ENCODE data around the gene MICALL1.

The MICALL1 gene

DNA sequence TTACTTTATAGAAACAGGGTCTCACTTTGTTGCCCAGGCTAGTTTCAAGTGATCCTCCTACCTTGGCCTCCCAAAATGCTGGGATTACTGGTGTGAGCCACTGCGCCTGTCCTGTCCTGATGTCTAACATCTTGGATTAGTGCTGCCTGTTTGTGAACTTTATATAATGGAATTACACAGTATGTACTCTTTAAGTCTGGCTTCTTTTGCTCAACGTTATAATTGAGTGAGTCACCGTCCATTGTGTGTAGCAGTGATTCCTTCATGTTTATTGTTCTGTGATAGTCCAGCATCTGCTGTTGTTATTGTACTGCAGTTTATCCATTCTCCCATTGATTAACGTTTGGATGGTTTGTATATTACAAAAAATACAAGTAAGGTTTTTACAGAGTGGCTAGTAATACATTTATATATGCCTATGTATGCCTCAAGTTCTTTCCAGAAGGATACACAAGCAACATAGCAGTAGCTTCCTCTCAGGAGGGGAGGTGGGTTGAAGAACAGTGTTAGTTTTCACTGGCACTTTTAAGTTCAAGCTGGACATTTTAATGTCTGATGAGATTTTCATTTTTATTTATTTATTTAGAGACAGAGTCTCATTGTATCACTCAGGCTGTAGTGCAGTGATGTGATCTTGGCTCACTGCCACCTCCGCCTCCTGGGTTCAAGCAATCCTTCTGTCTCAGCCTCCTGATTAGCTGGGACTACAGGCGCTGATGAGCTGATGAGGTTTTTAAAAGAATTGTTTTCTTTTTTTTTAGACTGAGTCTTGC is 25.2 kb upstream of the MICALL1 start:
- no peak overlapping the region for H3K4me3 ChIP-seq (ENCODE audit: low read depth, low read length)
- TF ChIP-seq, protein P1, sequence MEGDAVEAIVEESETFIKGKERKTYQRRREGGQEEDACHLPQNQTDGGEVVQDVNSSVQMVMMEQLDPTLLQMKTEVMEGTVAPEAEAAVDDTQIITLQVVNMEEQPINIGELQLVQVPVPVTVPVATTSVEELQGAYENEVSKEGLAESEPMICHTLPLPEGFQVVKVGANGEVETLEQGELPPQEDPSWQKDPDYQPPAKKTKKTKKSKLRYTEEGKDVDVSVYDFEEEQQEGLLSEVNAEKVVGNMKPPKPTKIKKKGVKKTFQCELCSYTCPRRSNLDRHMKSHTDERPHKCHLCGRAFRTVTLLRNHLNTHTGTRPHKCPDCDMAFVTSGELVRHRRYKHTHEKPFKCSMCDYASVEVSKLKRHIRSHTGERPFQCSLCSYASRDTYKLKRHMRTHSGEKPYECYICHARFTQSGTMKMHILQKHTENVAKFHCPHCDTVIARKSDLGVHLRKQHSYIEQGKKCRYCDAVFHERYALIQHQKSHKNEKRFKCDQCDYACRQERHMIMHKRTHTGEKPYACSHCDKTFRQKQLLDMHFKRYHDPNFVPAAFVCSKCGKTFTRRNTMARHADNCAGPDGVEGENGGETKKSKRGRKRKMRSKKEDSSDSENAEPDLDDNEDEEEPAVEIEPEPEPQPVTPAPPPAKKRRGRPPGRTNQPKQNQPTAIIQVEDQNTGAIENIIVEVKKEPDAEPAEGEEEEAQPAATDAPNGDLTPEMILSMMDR (IDR thresholded peaks at IDR 0.05; ENCODE audit: low read depth, low read length), result no peak

DNA sequence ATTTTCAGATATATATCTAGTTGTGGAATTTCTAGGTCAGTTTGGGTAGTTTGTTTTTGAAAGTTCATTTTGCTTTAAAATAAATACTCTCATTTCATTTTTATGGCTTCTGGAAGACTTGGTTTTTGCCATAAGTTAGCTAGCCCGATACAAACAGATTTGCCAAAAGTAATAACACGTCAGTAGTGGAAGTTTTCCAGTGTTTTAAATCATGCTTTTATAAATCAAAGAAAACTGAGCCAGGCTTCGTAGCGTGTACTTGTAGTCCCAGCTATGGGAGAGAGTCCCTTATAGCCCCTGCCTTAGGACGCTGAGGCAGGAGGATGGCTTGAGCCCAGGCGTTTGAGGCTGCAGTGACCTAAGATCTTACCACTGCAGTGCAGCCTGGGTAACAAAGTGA is 21.7 kb upstream of the MICALL1 start:
- H3K4me3 ChIP-seq (ENCODE audit: low read depth, low read length), result no peak overlapping the region
- TF ChIP-seq, protein P1 (IDR thresholded peaks at IDR 0.05; ENCODE audit: low read depth, low read length), result no peak

DNA sequence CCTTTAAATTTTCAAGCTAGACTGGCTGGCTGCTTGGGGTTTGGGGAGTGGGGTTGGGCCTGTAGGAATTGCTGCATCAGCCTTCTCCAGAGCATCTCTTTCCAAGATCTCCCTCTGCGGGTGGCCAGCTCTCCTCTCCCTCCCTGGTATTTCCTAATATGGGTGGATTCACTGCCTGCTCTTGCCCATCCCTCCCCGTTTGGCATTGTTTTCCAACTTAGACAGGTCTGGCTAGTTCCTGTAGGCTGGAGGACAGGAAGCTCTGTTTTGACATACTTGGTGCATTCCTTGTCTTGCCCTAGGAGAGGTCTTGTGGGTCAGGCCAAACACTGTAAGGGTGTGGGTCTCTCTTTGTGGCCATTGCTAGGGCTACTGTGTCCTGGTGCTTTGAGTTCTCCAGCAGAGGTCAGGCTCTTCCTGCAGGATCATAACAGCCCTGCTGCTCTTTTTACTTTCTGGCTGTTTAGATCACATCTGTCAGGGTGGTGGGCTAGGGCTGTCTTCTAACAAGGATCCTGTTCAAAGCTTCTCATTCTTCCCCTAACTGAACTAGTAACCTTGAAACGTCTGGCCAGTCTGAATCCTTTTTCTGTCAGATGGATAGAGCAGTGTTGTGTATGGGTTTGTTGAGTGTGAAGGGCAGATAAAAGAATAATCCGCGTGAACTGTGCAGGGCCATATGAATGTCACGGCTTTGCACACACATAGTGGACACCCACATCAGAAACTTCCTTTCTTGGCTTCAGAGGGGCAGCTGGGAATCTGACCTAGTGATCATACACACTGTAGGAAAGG is 18.3 kb upstream of the MICALL1 start:
- H3K4me3 ChIP-seq (ENCODE audit: low read depth, low read length), result no peak overlapping the region
- TF ChIP-seq, protein P1 (IDR thresholded peaks at IDR 0.05; ENCODE audit: low read depth, low read length), result peak; percentile 70

DNA sequence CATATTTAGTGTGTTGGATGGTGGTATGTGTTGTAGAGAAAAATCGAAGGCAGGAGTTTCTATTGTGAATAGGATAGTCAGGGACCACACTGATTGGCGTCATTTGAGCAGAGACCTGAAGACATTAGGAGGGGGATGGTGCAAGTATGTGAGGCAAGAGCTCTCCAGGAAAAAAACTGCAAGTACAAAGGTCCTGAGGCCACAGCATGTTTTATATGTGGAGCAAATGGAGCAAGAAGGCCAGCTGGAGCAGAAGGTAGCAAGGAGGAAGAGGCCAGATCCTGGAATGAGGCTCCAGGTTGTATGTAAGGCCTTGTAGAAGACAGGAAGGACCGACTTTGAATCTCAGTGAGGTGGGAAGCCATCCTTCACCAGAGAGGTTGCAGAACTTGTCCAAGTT is 14.2 kb upstream of the MICALL1 start:
- no peak overlapping the region for H3K4me3 ChIP-seq (ENCODE audit: low read depth, low read length)
- TF ChIP-seq, protein P1 (IDR thresholded peaks at IDR 0.05; ENCODE audit: low read depth, low read length), result no peak

DNA sequence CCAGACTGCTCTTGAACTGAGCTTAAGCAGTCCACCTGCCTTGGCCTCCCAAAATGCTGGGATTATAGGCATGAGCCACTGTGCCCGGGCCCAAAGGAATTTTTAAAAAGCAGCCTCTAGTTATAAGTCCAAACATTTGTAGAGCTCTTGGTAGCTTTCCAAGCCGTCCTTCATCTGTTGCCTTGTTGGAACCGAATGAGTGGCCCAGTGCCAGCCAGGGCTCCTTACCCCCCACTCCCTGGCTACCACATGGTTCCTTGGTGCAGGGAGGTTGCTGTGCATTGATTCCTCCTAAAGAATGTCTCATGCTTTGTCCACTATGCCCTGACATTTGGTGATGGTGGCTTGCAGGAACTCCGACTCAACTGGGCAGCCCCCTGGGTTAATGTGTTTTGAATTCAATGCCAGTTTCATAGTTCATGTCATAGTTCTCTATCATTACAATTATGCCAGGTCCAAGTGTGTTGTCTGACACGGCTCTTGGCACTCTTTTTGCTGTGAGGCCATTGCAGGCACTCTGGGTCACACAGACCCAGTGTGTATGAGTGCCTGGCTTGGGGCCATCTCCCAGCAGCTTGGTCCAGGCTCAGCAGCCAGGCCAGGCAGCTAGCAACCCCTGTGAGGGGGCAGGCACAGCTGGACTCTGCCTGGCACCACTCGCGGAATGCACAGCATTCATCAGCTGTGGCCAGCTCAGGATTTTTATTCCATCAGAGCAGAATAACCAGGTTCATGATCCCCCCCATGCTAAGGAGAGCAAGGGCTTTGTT is 13.3 kb upstream of the MICALL1 start:
- TF ChIP-seq, protein P1 (IDR thresholded peaks at IDR 0.05; ENCODE audit: low read depth, low read length), result no peak
- H3K4me3 ChIP-seq (ENCODE audit: low read depth, low read length), result no peak overlapping the region

DNA sequence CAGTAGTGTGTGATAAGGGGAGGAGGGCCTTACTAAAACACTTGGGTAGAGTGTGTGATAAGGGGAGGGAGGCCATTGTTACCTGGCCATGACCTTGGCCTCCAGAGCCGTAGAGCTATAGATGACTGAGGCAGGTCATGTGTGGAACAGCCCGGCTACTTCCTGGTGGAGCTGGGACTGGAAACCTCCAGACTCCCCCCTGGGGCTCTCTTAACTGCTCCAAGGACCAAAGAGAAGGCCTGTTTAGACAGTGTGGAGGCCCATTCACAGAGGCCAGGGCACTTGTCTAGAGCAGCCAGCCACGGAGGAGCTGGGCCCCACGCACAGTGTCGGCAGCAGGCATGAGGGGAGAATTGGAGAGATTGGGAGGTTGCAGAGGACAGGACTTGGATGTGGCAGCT is 12.5 kb upstream of the MICALL1 start:
- H3K4me3 ChIP-seq (ENCODE audit: low read depth, low read length), result no peak overlapping the region
- TF ChIP-seq, protein P1 (IDR thresholded peaks at IDR 0.05; ENCODE audit: low read depth, low read length), result no peak
